ENCODE results near the gene UQCRC2.

UQCRC2 gene

GRCh38 chr16:21937336-21937829, 15.8 kb upstream of the UQCRC2 start:
- H3K27ac ChIP-seq (ENCODE audit: low read length): no peak overlapping the region
- H3K36me3 ChIP-seq (ENCODE audit: insufficient read depth, low read length): no peaks in the 10 kb centered on the region
- H3K4me1 ChIP-seq (ENCODE audit: insufficient read depth, low read length): no peaks in the 10 kb centered on the region
- ATAC-seq (ENCODE audit: insufficient read depth, low read depth) (no peak), DNase-seq (no peak)
- no peak for TF ChIP-seq EZH2 (IDR thresholded peaks at IDR 0.05; ENCODE audit: borderline replicate concordance, low read depth, low read length, severe bottlenecking)
- TF ChIP-seq, protein P1, sequence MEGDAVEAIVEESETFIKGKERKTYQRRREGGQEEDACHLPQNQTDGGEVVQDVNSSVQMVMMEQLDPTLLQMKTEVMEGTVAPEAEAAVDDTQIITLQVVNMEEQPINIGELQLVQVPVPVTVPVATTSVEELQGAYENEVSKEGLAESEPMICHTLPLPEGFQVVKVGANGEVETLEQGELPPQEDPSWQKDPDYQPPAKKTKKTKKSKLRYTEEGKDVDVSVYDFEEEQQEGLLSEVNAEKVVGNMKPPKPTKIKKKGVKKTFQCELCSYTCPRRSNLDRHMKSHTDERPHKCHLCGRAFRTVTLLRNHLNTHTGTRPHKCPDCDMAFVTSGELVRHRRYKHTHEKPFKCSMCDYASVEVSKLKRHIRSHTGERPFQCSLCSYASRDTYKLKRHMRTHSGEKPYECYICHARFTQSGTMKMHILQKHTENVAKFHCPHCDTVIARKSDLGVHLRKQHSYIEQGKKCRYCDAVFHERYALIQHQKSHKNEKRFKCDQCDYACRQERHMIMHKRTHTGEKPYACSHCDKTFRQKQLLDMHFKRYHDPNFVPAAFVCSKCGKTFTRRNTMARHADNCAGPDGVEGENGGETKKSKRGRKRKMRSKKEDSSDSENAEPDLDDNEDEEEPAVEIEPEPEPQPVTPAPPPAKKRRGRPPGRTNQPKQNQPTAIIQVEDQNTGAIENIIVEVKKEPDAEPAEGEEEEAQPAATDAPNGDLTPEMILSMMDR (IDR thresholded peaks at IDR 0.05; ENCODE audit: borderline replicate concordance, extremely low read depth, low read length, poor library complexity, severe bottlenecking): no peak
- H3K79me2 ChIP-seq (ENCODE audit: insufficient read depth, low read length): no peaks in the 10 kb centered on the region
- no peak overlapping the region for H3K4me3 ChIP-seq (ENCODE audit: low read depth in 1 of 2, low read length in 2 of 2)
- H3K9me3 ChIP-seq (ENCODE audit: insufficient read depth, low read length, severe bottlenecking): no peaks in the 10 kb centered on the region
- no peak overlapping the region for H2AFZ ChIP-seq (ENCODE audit: low read depth, low read length)
- H3K27me3 ChIP-seq (ENCODE audit: insufficient read depth, low read length, poor library complexity): peaks cover 3% of the 10 kb centered on the region
- no peak overlapping the region for H3K9ac ChIP-seq (ENCODE audit: low read depth, low read length)
- H3K4me2 ChIP-seq (ENCODE audit: insufficient read depth, low read length): no peak overlapping the region
- no peaks in the 10 kb centered on the region for H4K20me1 ChIP-seq (ENCODE audit: insufficient read depth, low read length)

DNA sequence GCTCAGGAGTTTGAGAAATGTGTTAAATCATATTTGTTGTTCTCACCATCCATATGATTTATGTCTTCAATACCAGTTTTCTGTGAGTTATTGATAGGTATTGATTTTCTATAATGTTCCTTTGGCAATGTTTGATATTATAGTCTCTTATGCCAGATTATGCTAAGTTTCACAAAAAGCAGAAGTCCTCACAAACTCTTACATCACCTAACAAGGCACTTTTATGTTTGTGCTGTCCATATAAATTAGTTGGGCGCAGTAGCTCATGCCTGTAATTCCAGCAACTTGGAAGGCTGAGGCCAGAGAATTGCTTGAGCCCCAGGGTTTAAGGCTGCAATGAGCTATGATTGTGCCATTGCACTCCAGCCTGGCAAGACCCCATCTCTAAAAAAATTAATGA, 12.6 kb upstream of the UQCRC2 start:
- H3K27ac ChIP-seq (ENCODE audit: low read length): no peak overlapping the region
- H2AFZ ChIP-seq (ENCODE audit: low read depth, low read length): no peak overlapping the region
- H3K4me2 ChIP-seq (ENCODE audit: insufficient read depth, low read length): no peak overlapping the region
- ATAC-seq (ENCODE audit: insufficient read depth, low read depth) (no peak), DNase-seq (no peak)
- H3K4me1 ChIP-seq (ENCODE audit: insufficient read depth, low read length): no peaks in the 10 kb centered on the region
- no peak for TF ChIP-seq EZH2 (IDR thresholded peaks at IDR 0.05; ENCODE audit: borderline replicate concordance, low read depth, low read length, severe bottlenecking)
- TF ChIP-seq, protein P1 (IDR thresholded peaks at IDR 0.05; ENCODE audit: borderline replicate concordance, extremely low read depth, low read length, poor library complexity, severe bottlenecking): no peak
- H3K9ac ChIP-seq (ENCODE audit: low read depth, low read length): no peak overlapping the region
- H3K79me2 ChIP-seq (ENCODE audit: insufficient read depth, low read length): no peaks in the 10 kb centered on the region
- H4K20me1 ChIP-seq (ENCODE audit: insufficient read depth, low read length): no peaks in the 10 kb centered on the region
- no peak overlapping the region for H3K4me3 ChIP-seq (ENCODE audit: low read depth in 1 of 2, low read length in 2 of 2)
- no peaks in the 10 kb centered on the region for H3K9me3 ChIP-seq (ENCODE audit: insufficient read depth, low read length, severe bottlenecking)
- H3K36me3 ChIP-seq (ENCODE audit: insufficient read depth, low read length): no peaks in the 10 kb centered on the region
- peaks cover 3% of the 10 kb centered on the region for H3K27me3 ChIP-seq (ENCODE audit: insufficient read depth, low read length, poor library complexity)

DNA sequence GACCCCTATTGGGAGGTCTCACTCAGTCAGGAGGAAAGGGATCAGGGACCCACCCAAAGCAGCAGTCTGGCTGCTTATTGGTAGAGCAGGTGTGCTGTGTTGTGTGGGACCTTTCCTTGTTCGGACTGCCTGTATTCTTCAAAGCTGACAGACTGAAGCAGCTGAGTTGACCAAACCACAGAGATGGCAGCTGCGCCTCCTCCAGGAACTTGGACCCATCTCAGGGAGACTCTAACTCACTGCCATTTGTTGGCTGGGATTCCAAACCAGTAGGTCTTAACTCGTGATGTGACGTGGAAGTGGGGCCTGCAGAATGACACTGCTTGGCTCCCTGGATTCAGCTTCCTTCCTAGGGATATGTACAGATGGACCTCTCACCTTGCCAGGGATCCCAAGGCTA, 9.6 kb upstream of the UQCRC2 start:
- Histone ChIP-seq H4K20me1 (ENCODE audit: insufficient read depth, low read length) (no peaks in the 10 kb centered on the region), H3K36me3 (ENCODE audit: insufficient read depth, low read length) (no peaks in the 10 kb centered on the region), H3K27ac (ENCODE audit: low read length) (no peak overlapping the region), H3K4me3 (ENCODE audit: low read depth in 1 of 2, low read length in 2 of 2) (no peak overlapping the region), H2AFZ (ENCODE audit: low read depth, low read length) (no peak overlapping the region), H3K4me2 (ENCODE audit: insufficient read depth, low read length) (no peak overlapping the region), H3K4me1 (ENCODE audit: insufficient read depth, low read length) (no peaks in the 10 kb centered on the region), H3K9me3 (ENCODE audit: insufficient read depth, low read length, severe bottlenecking) (no peaks in the 10 kb centered on the region), H3K79me2 (ENCODE audit: insufficient read depth, low read length) (no peaks in the 10 kb centered on the region), H3K27me3 (ENCODE audit: insufficient read depth, low read length, poor library complexity) (no peaks in the 10 kb centered on the region), H3K9ac (ENCODE audit: low read depth, low read length) (no peak overlapping the region)
- TF ChIP-seq, protein P1 (IDR thresholded peaks at IDR 0.05; ENCODE audit: borderline replicate concordance, extremely low read depth, low read length, poor library complexity, severe bottlenecking): no peak
- no peak for TF ChIP-seq EZH2 (IDR thresholded peaks at IDR 0.05; ENCODE audit: borderline replicate concordance, low read depth, low read length, severe bottlenecking)
- ATAC-seq (ENCODE audit: insufficient read depth, low read depth): no peak
- DNase-seq: no peak
